A549 (cell line): ENCODE results near the gene TIAL1. TPM values are rescaled to one million over a fixed set of nuclear protein-coding genes. Genes with fewer than 3 reads are reported as not detected.

Source experiments
- ATAC-seq, 2 experiments: fragments of 200-7000 bp in 1 of 2; fragments of >200 bp in 1 of 2; cut with Nextera tagmentation in 1 of 2; cut with Tn5 transposase in 1 of 2; 3 replicates each; pipeline versions ENCODE4 v1.8.0 to v1.9.1; 2018 to 2020; ENCODE audit warnings: mild to moderate bottlenecking in 1 of 2, moderate library complexity in 1 of 2
- CTCF ChIA-PET: fragments of 300-600 bp; sonication (Branson Sonifier 250); formaldehyde crosslinking; extraction: SDS; loops from one replicate; lab custom pipeline; 2021; ENCODE audit warnings: antibody characterized with exemption, inconsistent platforms; lab: Yijun Ruan, JAX
- POLR2A ChIA-PET: fragments of 350-600 bp; formaldehyde crosslinking; extraction: SDS; loops from one replicate; lab custom pipeline; 2021; ENCODE audit warnings: antibody characterized with exemption, inconsistent platforms; lab: Yijun Ruan, JAX
- DNase-seq, 2 experiments: peaks; one replicate each; pipeline versions ENCODE4 v3.0.0 to v3.0.0-alpha.2; 2011 to 2016; ENCODE audit warnings: low read depth in 1 of 2, low spot score in 1 of 2
- FAIRE-seq: peaks from 2 replicates; lab custom pipeline; 2011; peaks lifted over from hg19 to GRCh38; lab: Jason Lieb, UNC
- H3K27ac ChIP-seq, 2 experiments: fragments of >200 bp; sonication (Bioruptor Twin); formaldehyde crosslinking; 3 replicates each; pipeline ENCODE4 v1.5.1; 2016 to 2017
- H3K4me1 ChIP-seq: fragments of >200 bp; sonication (Bioruptor Twin); formaldehyde crosslinking; 3 replicates; pipeline ENCODE4 v1.6.1; 2016
- H3K4me2 ChIP-seq: fragments of >200 bp; sonication (Bioruptor Twin); formaldehyde crosslinking; 3 replicates; pipeline ENCODE4 v1.6.1; 2016
- H3K4me3 ChIP-seq: fragments of >200 bp; sonication (Bioruptor Twin); formaldehyde crosslinking; 3 replicates; pipeline ENCODE4 v1.5.1; 2016
- H3K9me3 ChIP-seq: fragments of >200 bp; sonication (Bioruptor Twin); formaldehyde crosslinking; 3 replicates; pipeline ENCODE4 v1.6.1; 2016
- ATOH8 ChIP-seq: fragments of 250-450 bp; sonication (Bioruptor Pico); IDR thresholded peaks from 2 replicates; pipeline ENCODE4 v1.5.0; 2020; ENCODE audit warnings: low read depth, mild to moderate bottlenecking, moderate library complexity
- CEBPB ChIP-seq, 2 experiments: fragments of >200 bp in 1 of 2; sonication (Bioruptor Twin) in 1 of 2; formaldehyde crosslinking in 1 of 2; IDR thresholded peaks; 2 replicates each; pipeline ENCODE4 v1.6.1; 2012 to 2016
- CHD2 ChIP-seq: fragments of 150-350 bp; IDR thresholded peaks from 2 replicates; pipeline ENCODE4 v1.6.1; 2014; ENCODE audit warnings: low read length; ENCODE audit not compliant: partially characterized antibody
- CTCF ChIP-seq: fragments of >200 bp; sonication (Bioruptor Twin); formaldehyde crosslinking; IDR thresholded peaks from 3 replicates; pipeline ENCODE4 v1.5.1; 2016
- ESRRA ChIP-seq: fragments of 150-350 bp; IDR thresholded peaks from 2 replicates; pipeline ENCODE4 v1.6.1; 2014; ENCODE audit warnings: mild to moderate bottlenecking, low read length, borderline replicate concordance
- GATA3 ChIP-seq: IDR thresholded peaks from 2 replicates; pipeline ENCODE4 v1.6.1; 2012; ENCODE audit warnings: borderline replicate concordance
- HES2 ChIP-seq: fragments of >200 bp; sonication (Bioruptor Twin); formaldehyde crosslinking; IDR thresholded peaks from 2 replicates; pipeline ENCODE4 v1.6.1; 2016
- HEYL ChIP-seq: fragments of 250-450 bp; sonication (Bioruptor Pico); IDR thresholded peaks from 2 replicates; pipeline ENCODE4 v1.8.0; 2021; ENCODE audit warnings: mild to moderate bottlenecking, moderate library complexity
- HOXB5 ChIP-seq: fragments of 250-450 bp; sonication (Bioruptor Pico); IDR thresholded peaks from 2 replicates; pipeline ENCODE4 v1.5.0; 2020; ENCODE audit warnings: mild to moderate bottlenecking, moderate library complexity
- JUNB ChIP-seq: fragments of >200 bp; sonication (Bioruptor Twin); formaldehyde crosslinking; IDR thresholded peaks from 2 replicates; pipeline ENCODE4 v1.6.1; 2016
- KDM1A ChIP-seq: fragments of 200-600 bp; sonication (generic); IDR thresholded peaks from 2 replicates; pipeline ENCODE4 v1.6.1; 2016; ENCODE audit warnings: low read depth, mild to moderate bottlenecking
- MAFK ChIP-seq: fragments of 450-650 bp; IDR thresholded peaks from 2 replicates; pipeline ENCODE4 v1.6.1; 2014; ENCODE audit not compliant: partially characterized antibody
- NFE2L2 ChIP-seq: fragments of 150-350 bp; conservative IDR thresholded peaks from 2 replicates; pipeline ENCODE4 v1.6.1; 2014; ENCODE audit warnings: low read length
- NR3C1 ChIP-seq: fragments of >200 bp; sonication (Bioruptor Twin); formaldehyde crosslinking; IDR thresholded peaks from 3 replicates; pipeline ENCODE4 v1.6.1; 2017
- PBX3 ChIP-seq: IDR thresholded peaks from 2 replicates; pipeline ENCODE4 v1.6.1; 2012
- PHF8 ChIP-seq: fragments of 200-600 bp; sonication (generic); IDR thresholded peaks from 2 replicates; pipeline ENCODE4 v1.6.1; 2016; ENCODE audit warnings: low read depth, mild to moderate bottlenecking, antibody characterized with exemption, moderate library complexity, borderline replicate concordance
- POLR2A ChIP-seq: IDR thresholded peaks from 2 replicates; pipeline ENCODE4 v1.6.1; 2012; ENCODE audit warnings: mild to moderate bottlenecking, low read length
- SMC3 ChIP-seq: fragments of >200 bp; sonication (Bioruptor Twin); formaldehyde crosslinking; IDR thresholded peaks from 3 replicates; pipeline ENCODE4 v1.6.1; 2018; ENCODE audit warnings: inconsistent platforms
- TP53 ChIP-seq: fragments of 250-450 bp; sonication (Bioruptor Pico); IDR thresholded peaks from 2 replicates; pipeline ENCODE4 v1.5.0; 2021; ENCODE audit warnings: mild to moderate bottlenecking, moderate library complexity
- ZFP36 ChIP-seq: fragments of 450-650 bp; IDR thresholded peaks from 2 replicates; pipeline ENCODE4 v1.6.1; 2014; ENCODE audit warnings: borderline replicate concordance; ENCODE audit not compliant: partially characterized antibody
- ZNF302 ChIP-seq: fragments of 250-450 bp; sonication (Bioruptor Pico); IDR thresholded peaks from 2 replicates; pipeline ENCODE4 v1.9.0; 2021; ENCODE audit warnings: inconsistent platforms, mild to moderate bottlenecking, moderate library complexity
- WGBS: methylation state at CpG from one replicate; pipeline ENCODE4 v1.1.6; 2017; ENCODE audit errors: missing lambda C conversion rate; 5-methylcytosine and 5-hydroxymethylcytosine counted together
- polyA plus RNA-seq, 4 experiments: library from polyadenylated mRNA; depleted of rRNA in 3 of 4; stranded (reverse); fragments of >200 nt; fragmentation: RNase III in 1 of 4; extraction: RNeasy Plus Mini Kit Qiagen cat#74134 plus additional on column Dnase treatment in 1 of 4; gene quantifications; 2 replicates in 3 of 4; 3 replicates in 1 of 4; pipeline ENCODE4 v1.2.3, GENCODE V29; 2011 to 2017

Gene TIAL1
- polyA plus RNA-seq, 2 of the 4 experiments (the other 2 are of a cell fraction): 89.5 to 115 TPM

- Histone ChIP-seq H3K4me3 (no peak overlapping the region), H3K9me3 (no peaks in the 10 kb centered on the region), H3K4me1 (peaks cover 7% of the 10 kb centered on the region; the same call in 2 of the 3 replicates), H3K4me2 (no peak overlapping the region), H3K27ac (no peak overlapping the region)
- ChIA-PET CTCF (no interaction called here), POLR2A (no interaction called here)
- ATAC-seq (no peak), DNase-seq (no peak), FAIRE-seq (no peak)
- no peak for TF ChIP-seq ZNF302 (CRISPR knock-in tag)
- no peak for TF ChIP-seq HOXB5 (CRISPR knock-in tag)
- no peak for TF ChIP-seq ATOH8 (CRISPR knock-in tag)
- TF ChIP-seq NR3C1: no peak
- no peak for TF ChIP-seq SMC3
- no peak for TF ChIP-seq PBX3
- 67% methylated on average over 4 of the region's 4 CpGs for WGBS
These were observed 40.9 kb upstream of the TIAL1 start for GRCh38 chr10:119637631-119638030.

- no peak overlapping the region for H3K4me3 ChIP-seq
- ATAC-seq: peak in 1 of 2 experiments; percentile 57; a peak in 2 of 6 replicates
- ChIA-PET CTCF (interaction anchor here (0.8 kb wide), 1 partner anchor 26 kb away, joined by 6 read pairs; no protein-coding TSS in a partner anchor), POLR2A (no interaction called here)
- peak in 1 of 2 experiments; percentile 27 for DNase-seq
- no peak for TF ChIP-seq ZFP36
- peak in 1 of 2 experiments; percentile 38; a peak in 1 of 4 replicates for TF ChIP-seq CEBPB (IDR thresholded peaks at IDR 0.05)
- TF ChIP-seq POLR2A: no peak
- no peak for FAIRE-seq
- peaks cover 7% of the 10 kb centered on the region; the same call in 2 of the 3 replicates for H3K4me1 ChIP-seq
- WGBS: 73% methylated on average over 1 of the region's 1 CpG
- peak overlapping the region; percentile 8; the same call in 1 of the 3 replicates for H3K4me2 ChIP-seq
- peak overlapping the region; percentile 2 to 9; a peak in 1 of 6 replicates for H3K27ac ChIP-seq
- H3K9me3 ChIP-seq: no peaks in the 10 kb centered on the region
These were observed 37.4 kb upstream of the TIAL1 start for GRCh38 chr10:119634219-119634544.

GRCh38 chr10:119633538-119634218, 36.9 kb upstream of the TIAL1 start:
- 69% methylated on average over 3 of the region's 3 CpGs for WGBS
- CTCF ChIA-PET: interaction anchor here (0.8 to 1.9 kb wide), 4 partner anchors 10 to 226 kb away, joined by 4 to 6 read pairs (median 5); no protein-coding TSS in a partner anchor

More at GRCh38 chr10:119633538-119634218, 36.9 kb upstream of the TIAL1 start:
- peak overlapping the region; percentile 8; the same call in 1 of the 3 replicates for H3K4me2 ChIP-seq
- no peak for TF ChIP-seq NFE2L2
- TF ChIP-seq JUNB: no peak
- no peak for TF ChIP-seq CTCF
- no peak for TF ChIP-seq MAFK
- no peak for TF ChIP-seq PHF8
- TF ChIP-seq TP53 (CRISPR knock-in tag): no peak
- no peak for TF ChIP-seq HES2
- TF ChIP-seq ZNF302 (CRISPR knock-in tag): no peak
- TF ChIP-seq CHD2: no peak
- no peak for TF ChIP-seq GATA3
- no peak for TF ChIP-seq HEYL (CRISPR knock-in tag)
- no peak for TF ChIP-seq ESRRA
- TF ChIP-seq KDM1A: no peak
- TF ChIP-seq, all 56 proteins: peak for 0
- Histone ChIP-seq H3K9me3 (no peaks in the 10 kb centered on the region), H3K4me1 (peaks cover 7% of the 10 kb centered on the region; the same call in 2 of the 3 replicates), H3K4me3 (no peak overlapping the region), H3K27ac (peak overlapping the region; percentile 2 to 9; a peak in 1 of 6 replicates)
- no peak for DNase-seq
- ATAC-seq: no peak
- FAIRE-seq: no peak
- POLR2A ChIA-PET: interaction anchor here (1.0 kb wide), 1 partner anchor 17 kb away, joined by 7 read pairs; the partner anchor contains the start of gene BAG3
